ENCODE measurements around the gene NCKAP1.

- TF ChIP-seq CTCF (IDR thresholded peaks at IDR 0.05; ENCODE audit: insufficient read depth, low read length) (no peak), POLR2AphosphoS5 (IDR thresholded peaks at IDR 0.05; ENCODE audit: low read depth) (no peak), REST (IDR thresholded peaks at IDR 0.05; ENCODE audit: insufficient replicate concordance, low read depth) (no peak)
Observed at GRCh38 chr2:182962641-182963040, 75.6 kb downstream of the NCKAP1 start.
